GM18517 (cell line): ENCODE measurements around the gene COL18A1.
"Not testable (repeated sequence)": the region's sequence is repeated elsewhere in the genome, so short reads cannot be mapped to it uniquely, and the experiment has no call there.

Experiments used
- ATAC-seq: cut with Tn5 transposase; IDR thresholded peaks from one replicate; pipeline ENCODE4 v1.9.1; 2021; ENCODE audit warnings: mild to moderate bottlenecking, moderate library complexity; ENCODE audit not compliant: unreplicated experiment

COL18A1 gene

DNA sequence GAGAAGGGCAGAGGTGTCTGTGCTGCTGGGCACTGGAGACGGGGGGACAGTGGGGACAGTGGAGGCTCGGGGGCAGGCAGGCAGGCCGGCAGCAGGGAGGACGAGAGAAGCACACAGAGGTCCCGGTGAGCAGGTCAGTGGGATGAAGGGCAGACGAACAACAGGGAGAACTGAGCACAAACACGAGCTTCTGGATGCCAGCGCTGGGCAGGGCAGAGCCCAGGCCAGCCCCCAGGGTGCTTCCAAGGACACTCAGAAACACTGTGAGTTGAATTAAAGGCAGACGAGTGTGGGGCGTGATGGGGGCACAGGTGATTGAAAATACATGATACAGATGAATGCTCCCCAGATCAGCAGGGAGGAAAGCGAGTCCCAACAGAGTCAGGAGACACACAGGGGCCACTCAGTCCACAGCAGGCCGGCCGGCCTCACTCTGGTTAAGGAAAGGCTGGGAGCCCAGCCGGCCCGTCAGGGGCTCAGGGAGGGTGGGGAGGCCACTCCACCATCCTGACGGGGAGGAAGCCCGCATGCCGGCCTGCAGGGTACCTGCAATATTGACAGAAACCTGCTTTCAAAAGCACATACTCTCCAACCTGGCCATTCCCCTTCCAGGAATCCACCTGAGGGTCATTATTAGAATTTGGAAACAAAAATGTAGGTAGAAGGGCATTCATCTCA lies 123.2 kb downstream of the COL18A1 start:
- ATAC-seq = no peak

DNA sequence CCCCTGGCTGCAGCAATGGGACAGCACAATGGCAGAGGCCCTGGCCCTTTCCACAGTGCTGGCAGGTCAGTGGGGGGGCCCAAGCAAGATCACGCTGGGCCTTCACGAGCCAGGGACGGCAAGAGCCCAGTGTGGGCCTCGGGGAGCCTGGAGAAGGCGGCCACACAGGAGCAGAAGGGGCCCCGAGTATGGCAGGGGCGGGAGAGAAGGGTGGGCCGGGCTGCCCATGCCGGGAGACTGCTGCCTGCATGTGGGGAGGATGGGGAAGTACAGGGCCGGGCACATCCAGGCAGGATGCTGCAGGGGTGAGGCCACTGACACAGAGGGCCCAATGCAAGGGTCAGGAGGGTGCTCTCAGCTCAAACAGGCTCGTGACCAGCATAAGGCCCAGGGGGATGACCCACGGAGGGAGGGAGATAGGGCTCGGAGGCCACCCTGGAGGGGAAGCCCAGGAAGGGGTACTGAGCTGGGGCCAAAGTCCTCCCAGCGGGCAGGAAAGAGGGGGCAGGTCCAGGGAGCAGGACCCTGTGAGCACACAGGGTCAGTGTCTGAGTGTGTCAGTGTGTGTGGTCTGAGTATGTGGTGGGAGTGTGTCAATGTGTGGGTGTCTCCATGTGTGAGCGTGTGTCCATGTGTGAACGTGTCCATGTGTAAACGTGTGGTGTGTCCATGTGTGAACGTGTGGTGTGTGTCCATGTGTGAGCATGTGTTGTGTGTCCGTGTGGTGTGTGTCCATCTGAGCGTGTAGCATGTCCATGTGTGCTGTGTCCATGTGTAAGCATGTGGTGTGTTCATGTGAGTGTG lies 124.2 kb downstream of the COL18A1 start:
- no peak for ATAC-seq

DNA sequence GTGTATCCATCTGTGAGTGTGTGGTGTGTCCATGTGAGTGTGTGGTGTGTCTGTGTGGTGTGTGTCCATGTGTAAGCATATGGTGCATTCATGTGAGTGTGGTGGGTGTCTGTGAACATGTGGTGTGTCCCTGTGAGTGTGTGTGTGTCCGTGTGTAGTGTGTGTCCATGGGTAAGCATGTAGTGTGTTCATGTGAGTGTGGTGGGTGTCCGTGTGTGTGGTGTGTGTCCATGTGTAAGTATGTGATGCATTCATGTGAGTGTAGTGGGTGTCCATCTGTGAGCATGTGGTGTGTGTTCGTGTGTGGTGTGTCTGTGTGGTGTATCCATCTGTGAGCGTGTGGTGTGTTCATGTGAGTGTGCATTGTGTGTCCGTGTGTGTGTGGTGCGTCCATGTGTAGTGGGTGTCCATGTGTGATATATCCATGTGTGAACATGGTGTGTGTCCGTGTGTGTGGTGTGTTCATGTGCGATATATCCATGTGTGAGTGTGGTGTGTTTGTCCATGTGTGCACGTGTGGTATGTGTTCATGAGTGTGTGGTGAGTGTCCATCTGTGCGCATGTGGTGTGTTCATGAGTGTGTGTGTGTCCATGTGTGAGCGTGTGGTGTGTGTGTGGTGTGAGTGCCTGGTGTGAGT lies 124.9 kb downstream of the COL18A1 start:
- ATAC-seq = no peak

DNA sequence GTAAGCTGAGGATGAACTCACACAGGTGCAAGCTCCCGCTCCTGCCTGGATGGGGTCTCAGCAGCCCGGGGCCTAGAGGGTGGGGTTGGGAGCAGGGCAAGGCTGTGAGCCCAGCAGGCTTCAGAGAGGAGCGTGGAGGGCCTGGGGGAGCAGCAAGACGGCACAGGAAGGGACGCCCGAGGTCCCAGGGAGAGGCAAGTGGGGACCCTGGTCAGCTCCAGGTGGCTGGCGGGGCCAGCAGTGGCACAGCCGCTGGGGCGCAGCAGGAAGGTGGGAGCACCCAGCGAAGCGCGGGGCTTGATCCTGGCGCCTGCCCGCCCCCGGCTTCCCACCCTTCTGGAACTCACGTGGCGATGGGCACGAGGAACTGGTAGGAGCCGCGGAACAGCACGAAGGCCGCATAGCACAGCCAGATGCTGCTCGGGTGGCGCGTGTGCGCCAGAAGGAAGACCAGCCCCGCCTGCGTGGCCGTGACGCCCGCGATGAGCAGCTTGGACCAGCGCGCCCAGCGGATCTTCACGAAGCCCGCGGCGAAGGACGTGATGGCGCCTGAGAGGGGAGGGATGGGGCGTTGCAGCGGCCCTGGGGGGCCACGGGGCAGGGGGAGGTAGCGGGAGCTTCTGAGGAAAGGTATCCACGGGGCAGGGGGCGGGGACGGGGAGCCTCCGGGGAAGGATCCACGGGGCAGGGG lies 125.6 kb downstream of the COL18A1 start:
- ATAC-seq = no peak

DNA sequence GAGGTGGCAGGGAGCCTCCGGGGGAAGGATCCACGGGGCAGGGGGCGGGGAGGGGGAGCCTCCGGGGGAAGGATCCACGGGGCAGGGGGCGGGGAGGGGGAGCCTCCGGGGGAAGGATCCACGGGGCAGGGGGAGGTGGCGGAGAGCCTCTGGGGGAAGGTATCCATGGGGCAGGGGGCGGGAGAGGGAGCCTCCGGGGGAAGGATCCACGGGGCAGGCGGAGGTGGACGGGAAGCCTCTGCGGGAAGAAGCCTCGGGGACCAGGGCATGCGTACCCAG lies 126.1 kb downstream of the COL18A1 start:
- not testable (repeated sequence) for ATAC-seq

DNA sequence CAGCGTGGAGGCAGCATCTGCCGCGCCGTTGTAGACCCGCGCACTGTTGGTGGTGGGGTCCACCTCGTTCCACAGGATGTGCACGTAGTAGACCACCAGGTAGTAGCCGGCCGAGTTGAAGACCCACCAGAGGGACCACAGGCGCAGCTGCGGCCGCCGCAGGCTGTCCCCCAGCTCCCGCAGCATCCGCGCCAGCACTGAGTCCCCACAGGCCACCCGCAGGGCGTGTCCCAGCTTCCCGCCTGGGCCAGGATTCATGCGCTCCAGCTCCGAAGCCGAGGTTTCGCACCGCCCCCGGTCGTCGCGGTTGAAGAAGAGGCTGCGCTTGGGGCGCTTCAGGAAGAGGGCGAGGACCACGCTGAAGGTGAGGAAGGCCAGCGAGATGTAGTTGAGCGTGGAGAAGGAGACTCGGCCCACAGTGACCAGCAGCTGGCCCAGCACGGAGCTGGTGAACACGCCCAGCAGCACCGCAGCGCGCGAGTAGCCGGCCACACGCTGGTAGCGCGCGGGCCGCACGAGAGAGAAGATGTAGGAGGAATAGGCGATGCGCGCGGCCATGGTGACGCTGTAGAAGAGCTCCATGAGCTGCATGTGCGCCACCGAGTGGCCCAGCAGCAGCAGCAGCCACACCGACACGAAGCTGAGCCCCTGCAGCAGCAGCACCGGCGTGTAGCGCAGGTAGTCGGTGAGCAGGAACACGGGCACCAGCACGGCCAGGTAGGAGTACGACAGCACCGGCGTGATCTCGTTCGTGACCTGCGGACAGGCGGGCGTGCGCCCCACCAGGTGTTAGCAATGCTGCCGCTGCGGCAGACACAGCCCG lies 126.6 kb downstream of the COL18A1 start:
- no peak for ATAC-seq

DNA sequence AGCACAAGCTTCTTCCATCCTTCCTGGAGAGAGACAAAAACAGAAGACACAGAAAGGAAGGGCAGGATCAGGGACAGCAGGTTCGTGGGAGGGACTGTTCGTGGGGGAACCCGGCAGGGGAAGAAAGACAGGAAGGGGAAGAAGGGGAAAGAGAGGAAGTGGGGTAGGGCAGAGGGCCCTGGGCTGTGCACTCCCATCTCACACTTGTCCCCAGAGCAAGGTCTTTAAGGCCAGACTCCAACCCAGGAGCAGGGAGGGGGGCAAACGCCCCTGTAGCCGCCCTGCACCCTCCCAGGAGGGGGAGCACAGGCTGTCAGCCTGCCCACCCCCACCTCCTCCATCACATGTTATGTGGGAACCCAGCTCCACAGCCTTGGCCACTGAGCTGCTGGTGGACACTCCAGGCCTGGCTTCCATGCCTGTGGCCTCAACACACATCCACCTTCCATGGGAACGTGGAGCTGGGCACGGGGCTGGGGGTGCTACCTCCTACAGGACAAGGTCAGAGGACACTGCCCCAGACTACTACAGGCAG lies 127.9 kb downstream of the COL18A1 start:
- no peak for ATAC-seq

DNA sequence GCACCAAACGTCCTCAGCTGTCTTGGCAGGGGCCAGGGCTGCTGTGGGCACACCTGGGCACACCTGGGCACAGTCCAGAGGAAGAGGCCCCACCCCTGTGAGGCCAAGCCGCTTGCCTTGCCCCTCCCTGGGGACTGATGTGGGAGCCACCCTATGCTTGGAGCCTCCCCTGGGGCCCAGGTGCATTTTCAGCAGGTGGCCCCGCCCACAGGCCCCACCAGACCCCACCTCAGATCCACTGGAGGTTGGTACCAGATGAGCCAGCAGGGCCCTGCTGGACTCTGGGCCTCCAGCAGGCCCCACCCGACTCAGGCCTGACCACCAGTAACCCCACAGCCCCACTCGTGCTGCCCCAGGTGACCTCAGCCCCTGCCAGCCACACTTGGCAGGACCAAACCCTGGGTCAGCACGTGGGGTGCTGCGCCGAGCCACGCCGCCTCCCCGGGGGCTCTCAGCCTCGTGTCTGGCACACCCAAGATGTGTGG lies 128.4 kb downstream of the COL18A1 start:
- ATAC-seq = no peak

DNA sequence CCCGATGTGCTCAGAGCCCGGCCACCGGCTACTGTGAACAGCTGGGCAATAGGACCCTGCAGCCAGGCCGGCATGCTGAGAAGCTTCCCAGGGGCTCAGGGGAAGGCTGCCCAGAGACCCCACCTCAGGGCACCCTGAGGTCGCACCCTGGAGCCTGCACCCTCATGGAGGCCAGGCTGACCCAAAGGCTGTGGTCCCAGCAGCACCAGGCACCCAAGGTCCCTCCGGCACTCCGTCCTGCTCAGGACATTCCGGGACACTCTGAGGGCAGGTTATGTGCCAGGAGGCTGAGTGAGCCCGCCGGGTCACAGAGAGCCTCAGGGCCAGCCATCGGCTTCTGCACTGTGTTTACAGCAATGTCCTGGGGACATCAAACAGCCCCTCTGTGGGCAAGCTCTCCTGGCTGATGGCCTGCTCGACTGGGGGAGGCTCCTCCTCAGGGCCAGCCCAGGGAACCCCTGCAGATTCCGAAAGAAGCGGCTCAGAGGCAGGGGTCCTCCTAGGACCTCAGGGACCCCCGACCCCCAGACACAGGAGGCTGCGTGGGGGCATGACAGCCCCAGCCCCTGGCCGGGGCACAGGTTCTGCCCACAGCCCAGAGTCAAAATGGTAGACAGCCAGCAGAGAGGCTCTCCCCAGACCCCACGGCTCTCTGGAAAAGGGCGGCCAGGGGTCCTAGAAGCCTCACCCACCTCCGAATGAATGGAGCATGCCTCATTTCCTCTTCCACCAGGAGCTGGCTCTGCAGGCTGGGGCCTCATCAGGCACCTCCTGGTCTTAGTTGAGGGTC lies 129.1 kb downstream of the COL18A1 start:
- ATAC-seq = no peak

DNA sequence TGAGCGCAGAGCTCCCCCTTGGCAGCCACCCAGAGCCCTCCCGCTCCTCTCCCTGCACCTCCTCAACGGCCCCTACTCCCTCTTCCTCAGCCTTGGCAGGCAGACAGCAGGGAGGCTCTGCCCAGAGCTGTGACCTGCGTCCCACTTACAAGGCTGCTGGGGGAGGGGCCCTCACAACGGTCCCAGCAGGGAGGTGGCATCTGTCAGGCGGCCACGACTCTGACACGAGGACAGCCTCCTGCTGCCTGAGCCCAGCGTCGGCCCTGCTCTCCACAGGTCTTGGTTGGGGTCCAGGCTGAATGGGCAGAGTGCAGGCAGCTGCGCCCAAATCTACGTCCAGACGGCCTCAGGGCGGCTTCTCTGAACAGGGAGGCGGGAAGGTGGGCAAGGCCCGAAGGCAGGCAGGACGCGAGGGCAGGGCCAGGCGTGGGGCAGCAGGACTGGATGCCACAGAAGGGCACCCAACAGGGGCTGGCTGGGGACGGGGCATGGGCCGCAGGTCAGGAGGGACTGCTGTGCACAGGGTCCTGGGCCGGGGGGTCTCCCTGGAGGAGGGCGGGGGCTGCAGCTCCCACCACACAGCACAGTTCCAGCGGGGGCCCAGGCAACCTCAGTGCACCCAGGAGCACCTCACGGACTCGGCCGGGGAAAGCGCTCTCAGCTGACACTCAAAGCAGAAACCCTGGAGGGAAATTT lies 129.8 kb downstream of the COL18A1 start:
- no peak for ATAC-seq

DNA sequence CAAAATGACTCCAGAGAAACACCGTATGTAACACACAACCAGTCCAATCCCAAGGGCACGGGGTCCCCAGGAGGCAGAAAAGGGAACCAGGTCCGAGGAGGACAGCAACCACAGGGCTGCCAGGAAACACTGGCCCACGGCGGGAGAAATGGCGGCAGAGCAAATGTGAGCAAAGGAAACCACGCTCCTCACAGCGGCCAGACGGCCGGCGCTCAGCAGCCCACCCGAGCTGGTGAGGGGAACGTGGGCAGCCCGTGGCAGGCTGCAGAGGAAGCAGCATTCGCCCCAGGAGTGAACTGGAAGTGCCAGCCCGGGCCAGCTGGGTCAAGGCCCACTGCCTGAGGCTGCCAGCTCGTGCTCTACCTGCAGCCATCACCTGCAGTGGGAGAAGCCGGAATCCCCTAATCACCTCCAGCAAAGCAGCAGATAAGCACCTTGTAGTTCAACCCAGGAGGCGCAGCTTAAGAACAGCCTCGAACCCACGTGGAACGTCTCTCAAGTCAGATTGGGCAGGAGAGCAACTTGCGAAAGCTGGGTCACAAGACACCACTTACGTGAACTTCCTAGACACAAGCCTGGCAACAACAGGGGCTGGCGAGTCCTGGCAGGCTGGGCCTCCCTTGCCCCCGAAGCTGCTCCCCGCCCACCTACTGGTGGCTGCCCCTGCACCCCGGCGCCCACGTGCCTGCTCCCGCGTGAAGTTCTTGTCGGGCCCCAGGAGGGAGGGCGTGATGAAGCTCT lies 130.5 kb downstream of the COL18A1 start:
- no peak for ATAC-seq

DNA sequence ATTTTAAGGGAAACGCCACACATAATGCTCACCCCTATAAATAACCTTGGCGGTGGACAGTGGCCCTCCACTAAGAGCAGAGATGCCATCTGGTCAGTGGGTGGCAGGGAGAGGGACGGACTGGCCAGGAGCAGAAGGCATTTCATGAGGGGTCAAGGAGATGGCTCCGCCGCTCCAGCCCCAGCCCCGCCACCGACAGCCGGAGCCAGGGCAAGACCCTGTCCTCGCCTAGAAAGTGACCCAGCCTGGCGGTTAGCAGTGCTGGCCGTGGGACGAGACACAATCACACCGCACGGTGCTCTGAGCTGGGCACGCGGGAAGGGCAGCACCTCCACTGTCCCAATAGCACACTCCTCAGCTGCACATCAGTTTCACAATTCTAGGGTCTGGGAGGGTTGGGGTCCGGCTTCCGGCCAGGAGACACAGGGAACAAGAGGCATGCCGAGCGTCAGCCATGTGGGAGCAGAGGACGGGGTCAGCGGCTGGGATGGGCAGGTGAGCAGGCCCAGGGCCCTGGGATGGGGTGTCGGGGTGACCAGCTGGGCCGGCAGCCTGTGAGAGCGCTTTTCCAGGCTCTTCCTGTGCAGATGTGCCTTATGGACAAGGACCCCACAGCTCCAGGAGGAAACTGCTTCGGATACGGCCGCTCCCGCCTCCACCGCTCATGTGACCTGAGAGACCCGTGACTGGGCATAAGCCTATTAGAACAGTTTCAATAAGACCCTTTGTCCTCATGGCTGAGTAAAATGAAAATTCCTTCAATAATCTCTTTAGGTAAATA lies 131.5 kb downstream of the COL18A1 start:
- no peak for ATAC-seq

DNA sequence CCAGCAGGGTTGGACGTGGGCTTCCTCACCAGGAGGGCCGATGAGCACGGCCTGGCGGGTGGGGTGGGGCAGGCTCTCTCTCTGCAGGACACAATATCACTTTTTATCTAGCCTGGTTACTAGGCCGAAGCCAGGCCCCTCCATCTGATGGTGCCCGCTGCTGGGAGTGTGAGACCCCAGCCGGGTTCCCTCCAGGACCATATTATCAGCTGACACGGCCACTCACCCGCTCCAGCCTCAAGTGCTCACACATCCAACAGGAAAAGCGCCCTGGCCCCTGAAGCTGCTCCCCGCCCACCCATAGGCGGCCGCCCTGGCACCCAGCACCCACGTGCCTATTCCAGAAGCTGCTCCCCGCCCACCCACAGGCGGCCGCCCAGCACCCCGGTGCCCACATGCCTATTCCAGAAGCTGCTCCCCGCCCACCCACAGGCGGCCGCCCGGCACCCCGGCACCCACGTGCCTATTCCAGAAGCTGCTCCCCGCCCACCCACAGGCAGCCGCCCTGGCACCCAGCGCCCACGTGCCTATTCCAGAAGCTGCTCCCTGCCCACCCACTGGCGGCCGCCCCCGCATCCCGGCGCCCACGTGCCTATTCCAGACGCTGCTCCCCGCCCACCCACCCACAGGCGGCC lies 132.3 kb downstream of the COL18A1 start:
- ATAC-seq = no peak

DNA sequence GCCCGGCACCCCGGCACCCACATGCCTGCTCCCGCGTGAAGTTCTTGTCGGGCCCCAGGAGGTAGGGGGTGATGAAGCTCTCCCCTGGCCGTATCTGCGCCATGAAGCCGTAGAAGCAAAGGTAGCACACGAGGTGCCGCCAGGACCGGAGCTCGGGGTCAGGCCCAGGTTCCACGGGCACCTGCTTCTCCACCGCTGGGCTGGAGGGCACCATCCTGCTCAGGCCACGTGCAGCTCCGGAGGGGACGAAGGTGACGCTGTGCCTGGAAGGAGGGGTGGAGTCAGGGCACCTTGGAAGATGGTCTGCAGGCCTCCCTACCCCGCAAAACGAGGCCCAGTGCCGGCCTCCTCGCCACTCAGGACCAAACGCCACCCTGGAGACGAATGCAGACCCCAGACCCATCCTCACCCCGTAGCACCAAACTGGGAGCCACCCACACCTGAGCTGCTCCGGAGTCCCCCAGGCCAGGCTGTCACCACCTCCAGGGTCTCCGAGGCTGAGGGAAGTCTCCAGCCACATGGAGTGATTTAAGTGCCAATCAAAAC lies 132.9 kb downstream of the COL18A1 start:
- ATAC-seq = no peak

DNA sequence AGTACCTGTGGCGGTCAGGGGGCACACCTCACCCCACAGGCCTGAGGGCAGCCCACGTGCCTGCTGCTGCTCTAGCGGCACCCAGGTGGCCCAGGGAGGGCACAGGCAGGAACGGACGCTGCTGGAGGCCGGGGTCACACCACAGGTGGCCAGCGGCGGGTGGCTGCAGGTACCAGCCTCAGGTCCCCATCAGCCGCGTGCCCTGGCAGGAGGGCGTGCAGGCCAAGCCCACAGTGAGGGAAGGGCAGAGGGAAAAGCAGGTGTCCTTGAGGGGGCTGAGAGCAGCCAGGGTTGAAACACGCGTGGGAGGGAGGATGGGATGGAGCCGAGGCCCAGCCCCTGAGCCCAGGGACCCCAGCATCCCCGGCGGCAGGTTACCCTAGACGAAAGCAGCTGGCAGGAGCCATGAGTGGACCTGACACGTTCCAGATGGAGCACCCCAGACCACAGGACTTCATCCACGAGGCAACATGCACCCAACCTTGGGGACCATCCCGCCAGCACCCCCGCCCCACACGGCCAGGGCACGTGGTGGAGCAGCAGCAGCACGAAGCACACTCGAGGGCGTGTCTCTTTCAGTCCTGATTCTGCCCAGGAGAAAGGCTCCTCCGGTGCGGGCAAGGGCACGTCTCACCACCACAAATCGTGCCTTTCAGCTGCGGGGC lies 133.5 kb downstream of the COL18A1 start:
- ATAC-seq = no peak
